GM12873 (cell line): ENCODE data around the gene ACAN.

Experiments used
- TF ChIP-seq, protein P1 (sequence below): IDR thresholded peaks from 2 replicates; pipeline ENCODE4 v1.5.1; 2012; ENCODE audit warnings: low read depth, mild to moderate bottlenecking, moderate library complexity, low read length, control low read depth; ENCODE audit not compliant: insufficient read depth; ENCODE audit errors: missing control alignments

The ACAN gene

DNA sequence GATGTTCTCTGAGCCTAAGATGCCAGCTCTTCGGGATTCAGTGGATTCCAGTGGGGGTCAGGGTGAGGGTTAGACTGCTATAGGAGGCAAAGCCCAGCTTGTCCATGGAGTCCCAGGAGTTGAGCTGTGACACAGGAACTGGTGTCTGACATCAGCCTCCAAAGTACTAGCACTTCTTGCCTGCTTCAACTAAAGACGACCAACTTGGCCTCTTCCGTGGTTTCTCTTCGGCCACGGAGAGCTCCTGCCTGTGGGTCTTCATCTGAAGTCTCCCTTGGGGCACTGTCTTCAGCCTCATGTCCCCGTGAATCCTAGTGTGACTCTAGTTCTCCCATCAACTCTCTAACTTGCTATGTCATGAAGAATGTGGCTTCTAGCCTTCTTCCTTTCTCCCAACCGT, 12.8 kb upstream of the ACAN start:
- TF ChIP-seq, protein P1, sequence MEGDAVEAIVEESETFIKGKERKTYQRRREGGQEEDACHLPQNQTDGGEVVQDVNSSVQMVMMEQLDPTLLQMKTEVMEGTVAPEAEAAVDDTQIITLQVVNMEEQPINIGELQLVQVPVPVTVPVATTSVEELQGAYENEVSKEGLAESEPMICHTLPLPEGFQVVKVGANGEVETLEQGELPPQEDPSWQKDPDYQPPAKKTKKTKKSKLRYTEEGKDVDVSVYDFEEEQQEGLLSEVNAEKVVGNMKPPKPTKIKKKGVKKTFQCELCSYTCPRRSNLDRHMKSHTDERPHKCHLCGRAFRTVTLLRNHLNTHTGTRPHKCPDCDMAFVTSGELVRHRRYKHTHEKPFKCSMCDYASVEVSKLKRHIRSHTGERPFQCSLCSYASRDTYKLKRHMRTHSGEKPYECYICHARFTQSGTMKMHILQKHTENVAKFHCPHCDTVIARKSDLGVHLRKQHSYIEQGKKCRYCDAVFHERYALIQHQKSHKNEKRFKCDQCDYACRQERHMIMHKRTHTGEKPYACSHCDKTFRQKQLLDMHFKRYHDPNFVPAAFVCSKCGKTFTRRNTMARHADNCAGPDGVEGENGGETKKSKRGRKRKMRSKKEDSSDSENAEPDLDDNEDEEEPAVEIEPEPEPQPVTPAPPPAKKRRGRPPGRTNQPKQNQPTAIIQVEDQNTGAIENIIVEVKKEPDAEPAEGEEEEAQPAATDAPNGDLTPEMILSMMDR = no peak

DNA sequence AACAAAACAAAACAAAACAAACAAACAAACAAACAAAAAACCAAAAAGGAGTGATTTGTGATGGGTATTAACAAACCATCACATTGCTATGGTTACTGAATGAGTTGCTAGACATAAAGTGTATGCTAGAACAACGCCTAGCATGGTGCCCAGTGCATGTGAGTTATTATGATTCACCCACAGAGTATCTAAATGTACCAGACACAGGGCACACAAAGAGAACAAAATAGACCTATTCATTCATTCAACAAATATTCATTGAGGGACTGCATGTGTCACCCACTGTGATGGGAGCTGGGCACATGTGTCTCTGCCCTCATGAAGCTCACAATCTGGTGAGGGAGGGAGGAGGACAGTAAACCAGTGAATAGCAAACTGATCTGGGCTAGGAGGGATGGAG, 11.6 kb upstream of the ACAN start:
- TF ChIP-seq, protein P1 = no peak

DNA sequence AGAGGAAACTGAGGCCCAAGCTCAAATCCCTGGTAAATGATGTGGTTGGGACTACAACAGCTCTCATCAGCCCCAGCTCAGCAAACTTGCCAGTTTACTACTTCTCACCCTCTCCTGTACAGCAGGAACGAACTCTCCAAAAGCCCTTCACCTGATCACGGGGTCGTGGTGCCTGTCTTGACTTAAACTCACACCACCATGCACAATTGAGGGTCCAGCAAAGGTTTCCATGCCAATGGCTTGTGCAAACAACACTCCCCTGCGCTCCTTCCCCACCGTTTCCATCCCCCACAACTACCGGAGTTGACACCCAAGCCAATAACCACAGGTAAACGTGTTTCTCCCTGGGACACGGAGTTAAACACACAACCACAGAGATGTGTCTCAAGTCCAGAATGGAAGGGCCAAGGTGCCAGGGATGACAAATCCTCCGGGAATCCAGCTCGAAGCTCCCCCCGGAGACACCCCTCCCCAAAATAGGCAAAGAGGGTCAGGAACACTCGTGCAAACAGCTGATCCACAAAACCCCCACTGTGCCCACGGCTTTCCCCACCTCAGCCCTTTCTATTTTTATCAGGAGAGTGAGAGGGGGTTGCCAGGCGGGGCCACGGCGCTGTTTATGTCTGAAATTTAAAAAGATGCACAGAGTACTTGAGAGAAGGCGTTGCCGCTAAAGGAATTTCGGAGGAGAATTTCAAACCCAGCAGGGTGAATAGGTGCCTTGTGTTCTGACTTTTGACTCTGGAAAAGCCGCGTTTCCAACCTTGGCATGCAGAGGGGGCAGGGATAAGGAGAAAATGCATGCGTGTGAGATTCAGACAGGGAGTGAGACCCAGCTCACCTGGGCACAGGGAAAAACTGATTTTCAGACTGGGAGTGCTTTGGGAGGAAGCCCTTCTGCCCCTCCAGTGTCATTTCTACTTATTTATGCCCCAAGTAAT, 10.6 kb upstream of the ACAN start:
- TF ChIP-seq, protein P1 = no peak

DNA sequence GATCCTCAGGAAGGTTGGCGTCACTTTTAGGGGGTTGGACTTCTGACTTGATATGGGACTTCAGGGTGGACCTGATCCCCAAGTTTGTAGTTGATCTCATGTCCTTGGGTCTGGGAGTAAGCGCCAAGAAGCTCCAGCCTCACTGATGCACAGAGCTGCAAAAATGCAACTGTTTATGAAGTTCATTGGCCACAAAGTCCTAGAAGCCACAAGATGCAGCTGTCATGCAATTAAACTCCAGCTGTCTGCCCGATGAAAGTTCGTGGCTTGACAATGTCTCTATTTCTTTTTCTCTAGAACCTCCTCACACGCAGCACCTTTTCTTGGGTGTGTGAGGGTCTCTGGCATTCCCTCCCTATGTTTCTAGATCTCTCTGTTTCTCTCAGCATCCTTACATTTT, 9.2 kb upstream of the ACAN start:
- TF ChIP-seq, protein P1 = no peak

DNA sequence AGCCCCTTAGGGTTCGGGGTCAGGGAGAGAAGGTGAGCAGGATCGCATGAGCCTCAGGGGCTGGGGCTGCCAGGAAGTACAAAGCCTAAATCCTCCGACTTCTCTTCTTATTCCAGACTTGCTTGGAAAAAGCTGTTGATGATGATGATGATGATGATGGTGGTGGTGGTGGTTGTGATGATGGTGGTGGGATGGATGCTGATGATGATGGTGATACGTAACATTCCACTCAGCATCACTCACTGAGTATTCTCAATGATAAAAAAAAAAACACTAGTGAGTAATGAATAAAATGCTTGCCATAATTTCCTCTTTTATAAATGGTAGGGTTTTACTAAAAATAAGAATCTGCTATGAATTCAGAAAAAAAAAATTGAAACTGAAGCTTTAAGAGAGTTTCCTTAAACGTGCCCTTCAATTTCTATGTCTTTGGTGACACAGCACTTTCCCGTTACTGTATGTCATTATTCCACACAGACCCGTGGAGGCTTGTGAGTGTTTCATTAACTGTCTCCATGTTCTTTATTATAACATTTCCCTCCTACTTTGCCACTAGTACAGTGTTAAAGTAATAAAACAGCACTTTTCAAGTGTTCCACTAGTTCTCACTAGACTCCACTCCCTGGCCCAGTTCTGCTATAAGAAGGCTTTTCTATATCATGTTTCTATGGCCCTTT, 5.4 kb upstream of the ACAN start:
- TF ChIP-seq, protein P1 = no peak

DNA sequence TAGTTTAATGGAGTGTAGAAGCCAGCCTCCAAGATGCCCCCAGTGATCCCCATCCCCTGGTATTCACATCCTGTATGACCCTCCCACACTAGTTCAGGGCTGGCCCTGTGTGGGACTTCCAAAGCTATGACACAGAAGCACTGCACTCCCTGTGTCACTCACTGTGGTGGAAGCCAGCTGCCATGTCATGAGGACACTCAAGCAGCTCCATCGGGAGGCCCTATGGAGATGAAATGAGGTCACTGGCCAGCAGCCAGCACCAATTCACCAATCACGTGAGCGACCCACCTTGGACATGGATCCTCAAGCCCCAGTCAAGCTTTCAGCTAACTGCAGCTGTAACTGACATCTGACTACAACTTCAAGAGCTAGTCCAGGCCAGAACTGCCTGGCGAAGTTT, 3.9 kb upstream of the ACAN start:
- TF ChIP-seq, protein P1 = no peak

DNA sequence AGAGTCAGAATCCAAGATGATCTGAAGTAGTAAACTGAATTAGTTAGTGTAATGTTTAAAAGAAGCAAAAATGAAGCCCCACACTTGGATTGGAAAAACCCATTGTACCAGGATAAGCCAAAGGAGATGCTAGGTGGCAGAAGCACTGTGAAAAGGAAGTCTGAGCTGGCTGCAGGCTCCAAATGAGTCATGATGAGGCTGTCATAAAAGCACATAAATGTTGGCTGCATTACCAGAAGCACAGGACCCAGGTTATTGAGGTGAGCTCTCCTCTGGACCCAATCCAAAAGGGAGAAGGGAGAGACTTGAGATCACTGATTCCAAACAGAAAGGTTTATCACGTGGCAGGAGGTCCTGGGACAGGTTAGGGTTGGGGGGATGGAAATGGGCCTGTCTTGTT, 3.2 kb upstream of the ACAN start:
- TF ChIP-seq, protein P1 = no peak
